Loucy (cell line): Measurements from ENCODE around the gene KREMEN1.

Experiments used
- H2AFZ ChIP-seq: fragments of 200-600 bp; sonication (generic); 2 replicates; pipeline ENCODE4 v1.6.0; 2016; ENCODE audit warnings: antibody characterized with exemption, mild to moderate bottlenecking, low read length, moderate library complexity
- H3F3A ChIP-seq: fragments of 200-600 bp; 2 replicates; pipeline ENCODE4 v1.6.0; 2016; ENCODE audit warnings: antibody characterized with exemption, low read depth, mild to moderate bottlenecking
- H3K27me3 ChIP-seq: fragments of 200-600 bp; sonication (generic); 2 replicates; pipeline ENCODE4 v1.6.1; 2014; ENCODE audit warnings: low read length, mild to moderate bottlenecking; ENCODE audit not compliant: insufficient read depth, poor library complexity, severe bottlenecking
- H3K36me3 ChIP-seq: fragments of 200-600 bp; sonication (generic); 2 replicates; pipeline ENCODE4 v1.6.1; 2016; ENCODE audit warnings: low read length; ENCODE audit not compliant: insufficient read depth
- H3K4me1 ChIP-seq: fragments of 200-600 bp; sonication (generic); 2 replicates; pipeline ENCODE4 v1.5.1; 2014; ENCODE audit warnings: low read length, mild to moderate bottlenecking; ENCODE audit not compliant: insufficient read depth, poor library complexity, severe bottlenecking
- H3K4me2 ChIP-seq: fragments of 200-600 bp; sonication (generic); 2 replicates; pipeline ENCODE4 v1.6.0; 2014; ENCODE audit warnings: antibody characterized with exemption, low read length, low read depth, mild to moderate bottlenecking; ENCODE audit not compliant: poor library complexity, severe bottlenecking
- H3K4me3 ChIP-seq: fragments of 200-600 bp; sonication (generic); 2 replicates; pipeline ENCODE4 v1.5.1; 2014; ENCODE audit warnings: low read length, mild to moderate bottlenecking, mixed read lengths; ENCODE audit not compliant: poor library complexity, severe bottlenecking
- H3K79me2 ChIP-seq: fragments of 200-600 bp; sonication (generic); 2 replicates; pipeline ENCODE4 v1.6.1; 2014; ENCODE audit warnings: low read length; ENCODE audit not compliant: insufficient read depth
- H3K9ac ChIP-seq: fragments of 200-600 bp; sonication (generic); 2 replicates; pipeline ENCODE4 v1.6.0; 2014; ENCODE audit warnings: mild to moderate bottlenecking, low read depth, low read length, moderate library complexity; ENCODE audit not compliant: poor library complexity, severe bottlenecking
- H3K9me2 ChIP-seq: fragments of 200-600 bp; sonication (generic); replicated peaks from 2 replicates; pipeline ENCODE4 v1.6.1; 2016; ENCODE audit warnings: low read depth, low read length, mixed read lengths
- H3K9me3 ChIP-seq: fragments of 200-600 bp; sonication (generic); 2 replicates; pipeline ENCODE4 v1.6.1; 2014; ENCODE audit warnings: mild to moderate bottlenecking, antibody characterized with exemption, low read length, low read depth; ENCODE audit not compliant: insufficient read depth
- H4K20me1 ChIP-seq: fragments of 200-600 bp; sonication (generic); 2 replicates; pipeline ENCODE4 v1.6.0; 2014; ENCODE audit warnings: antibody characterized with exemption, low read length, mild to moderate bottlenecking; ENCODE audit not compliant: insufficient read depth, poor library complexity, severe bottlenecking
- EZH2phosphoT487 ChIP-seq: fragments of 200-600 bp; IDR thresholded peaks from 2 replicates; pipeline ENCODE4 v1.6.1; 2018; ENCODE audit warnings: antibody characterized with exemption, mild to moderate bottlenecking, moderate library complexity, borderline replicate concordance
- TF ChIP-seq, protein P1 (sequence below): fragments of 200-600 bp; sonication (generic); conservative IDR thresholded peaks from 2 replicates; pipeline ENCODE4 v1.5.1; 2014; ENCODE audit warnings: mild to moderate bottlenecking, antibody characterized with exemption, low read length

KREMEN1 gene

DNA sequence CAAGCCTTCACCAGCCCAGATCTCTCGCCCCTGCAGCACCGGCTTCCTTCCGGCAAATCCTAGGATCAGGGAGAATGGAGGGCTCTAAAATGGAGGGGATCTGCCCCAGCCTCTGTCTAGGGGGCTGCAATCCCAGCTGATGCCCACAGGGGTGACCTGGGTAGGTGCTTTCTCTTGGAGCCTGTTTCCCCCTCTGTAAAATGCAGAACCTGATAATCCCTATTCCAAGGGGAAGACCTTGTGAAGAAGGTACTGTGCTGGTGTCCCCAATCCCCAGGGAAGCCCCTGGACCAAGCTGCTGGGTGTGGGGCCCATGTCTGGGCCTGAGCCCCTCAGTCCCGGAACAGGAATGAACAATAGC lies 135.6 kb downstream of the KREMEN1 start:
- TF ChIP-seq, protein P1, sequence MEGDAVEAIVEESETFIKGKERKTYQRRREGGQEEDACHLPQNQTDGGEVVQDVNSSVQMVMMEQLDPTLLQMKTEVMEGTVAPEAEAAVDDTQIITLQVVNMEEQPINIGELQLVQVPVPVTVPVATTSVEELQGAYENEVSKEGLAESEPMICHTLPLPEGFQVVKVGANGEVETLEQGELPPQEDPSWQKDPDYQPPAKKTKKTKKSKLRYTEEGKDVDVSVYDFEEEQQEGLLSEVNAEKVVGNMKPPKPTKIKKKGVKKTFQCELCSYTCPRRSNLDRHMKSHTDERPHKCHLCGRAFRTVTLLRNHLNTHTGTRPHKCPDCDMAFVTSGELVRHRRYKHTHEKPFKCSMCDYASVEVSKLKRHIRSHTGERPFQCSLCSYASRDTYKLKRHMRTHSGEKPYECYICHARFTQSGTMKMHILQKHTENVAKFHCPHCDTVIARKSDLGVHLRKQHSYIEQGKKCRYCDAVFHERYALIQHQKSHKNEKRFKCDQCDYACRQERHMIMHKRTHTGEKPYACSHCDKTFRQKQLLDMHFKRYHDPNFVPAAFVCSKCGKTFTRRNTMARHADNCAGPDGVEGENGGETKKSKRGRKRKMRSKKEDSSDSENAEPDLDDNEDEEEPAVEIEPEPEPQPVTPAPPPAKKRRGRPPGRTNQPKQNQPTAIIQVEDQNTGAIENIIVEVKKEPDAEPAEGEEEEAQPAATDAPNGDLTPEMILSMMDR = peak; percentile 54
- no peak for TF ChIP-seq EZH2phosphoT487
- no peaks in the 10 kb centered on the region for H3K9me2 ChIP-seq
- no peak overlapping the region for H2AFZ ChIP-seq
- H3F3A ChIP-seq = peaks cover 20% of the 10 kb centered on the region
- H3K79me2 ChIP-seq = peaks cover 89% of the 10 kb centered on the region
- peaks cover 44% of the 10 kb centered on the region for H4K20me1 ChIP-seq
- peaks cover 14% of the 10 kb centered on the region; the same call in 1 of the 2 replicates for H3K36me3 ChIP-seq
- H3K4me2 ChIP-seq = peak overlapping the region; percentile 92
- H3K9ac ChIP-seq = peak overlapping the region; percentile 100
- peaks cover 6% of the 10 kb centered on the region for H3K27me3 ChIP-seq
- H3K4me1 ChIP-seq = peaks cover 71% of the 10 kb centered on the region
- no peaks in the 10 kb centered on the region for H3K9me3 ChIP-seq
- H3K4me3 ChIP-seq = peak overlapping the region; percentile 91

DNA sequence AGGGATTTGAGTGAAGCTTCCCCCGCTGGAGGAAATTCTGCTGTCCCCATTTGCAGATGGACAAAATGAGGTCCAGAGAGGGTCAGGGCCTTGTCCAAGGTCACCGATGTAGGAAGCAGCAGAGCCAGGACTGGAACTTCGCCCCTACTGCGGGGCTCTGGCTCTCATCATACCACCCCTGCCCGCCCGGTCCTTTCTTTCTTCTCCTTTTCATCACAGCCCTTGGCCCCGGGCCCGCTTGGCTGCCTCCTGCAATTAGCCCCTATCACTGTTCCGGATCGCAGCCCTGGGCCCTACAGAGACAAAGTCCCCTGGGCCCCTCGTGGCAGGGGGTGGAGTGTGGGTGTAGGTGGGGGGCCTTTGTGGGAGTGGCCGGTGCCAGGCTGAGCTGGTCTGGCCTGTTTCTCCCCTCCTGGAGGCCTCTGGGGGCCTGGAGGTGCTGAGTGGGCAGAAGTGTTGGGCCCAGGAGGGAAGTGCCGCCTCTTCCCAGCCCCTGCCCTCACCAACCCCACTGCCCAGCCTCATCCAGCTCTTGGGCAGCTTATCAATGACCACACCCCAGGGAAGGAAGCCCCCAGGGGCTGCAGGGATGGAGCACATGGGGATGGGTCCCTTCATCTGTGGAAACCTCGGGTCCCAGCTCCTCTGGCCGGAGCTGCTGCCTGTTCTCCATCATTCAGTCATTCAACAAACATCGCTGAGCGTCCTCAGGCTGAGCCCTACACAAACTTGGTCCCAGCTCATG lies 136.2 kb downstream of the KREMEN1 start:
- H3F3A ChIP-seq = peaks cover 14% of the 10 kb centered on the region
- H3K36me3 ChIP-seq = peaks cover 17% of the 10 kb centered on the region; the same call in 1 of the 2 replicates
- peak overlapping the region; percentile 92 for H3K4me2 ChIP-seq
- peaks cover 70% of the 10 kb centered on the region for H3K4me1 ChIP-seq
- peaks cover 49% of the 10 kb centered on the region for H4K20me1 ChIP-seq
- no peaks in the 10 kb centered on the region for H3K9me3 ChIP-seq
- H3K79me2 ChIP-seq = peaks cover 95% of the 10 kb centered on the region
- H3K27me3 ChIP-seq = peaks cover 6% of the 10 kb centered on the region
- H3K4me3 ChIP-seq = peak overlapping the region; percentile 91
- peak overlapping the region; percentile 100 for H3K9ac ChIP-seq
- no peak overlapping the region for H2AFZ ChIP-seq
- H3K9me2 ChIP-seq = no peaks in the 10 kb centered on the region
- TF ChIP-seq, protein P1 = 0 out of 2 replicates have a peak, but pooled peaks have one; percentile 39
- TF ChIP-seq EZH2phosphoT487 = no peak

DNA sequence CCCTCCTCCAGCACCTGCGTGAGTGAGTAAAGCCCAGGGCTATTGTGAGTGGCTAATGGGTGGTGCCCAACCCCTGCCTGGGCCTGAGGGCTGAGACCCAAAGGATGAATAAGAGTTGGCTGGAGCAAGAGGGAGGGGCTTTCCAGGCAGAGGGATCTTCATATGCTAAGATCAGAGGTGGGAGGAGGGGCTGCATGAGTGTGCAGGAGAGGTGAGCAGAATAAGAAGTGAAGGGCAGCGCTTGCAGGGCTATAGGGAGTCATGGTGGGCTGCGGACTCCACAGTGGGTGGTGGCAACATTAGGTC lies 136.7 kb downstream of the KREMEN1 start:
- H3K9ac ChIP-seq = peak overlapping the region; percentile 100
- H3K79me2 ChIP-seq = peaks cover 96% of the 10 kb centered on the region
- peaks cover 64% of the 10 kb centered on the region for H3K4me1 ChIP-seq
- peaks cover 20% of the 10 kb centered on the region; the same call in 1 of the 2 replicates for H3K36me3 ChIP-seq
- H3K9me3 ChIP-seq = no peaks in the 10 kb centered on the region
- H3K4me2 ChIP-seq = peak overlapping the region; percentile 92
- no peak for TF ChIP-seq EZH2phosphoT487
- peaks cover 52% of the 10 kb centered on the region for H4K20me1 ChIP-seq
- H3K4me3 ChIP-seq = peak overlapping the region; percentile 91
- H3F3A ChIP-seq = peaks cover 9% of the 10 kb centered on the region
- H3K9me2 ChIP-seq = no peaks in the 10 kb centered on the region
- no peak overlapping the region for H2AFZ ChIP-seq
- peaks cover 6% of the 10 kb centered on the region for H3K27me3 ChIP-seq
